Skin epidermis (tissue), 12 donors: ENCODE results near the gene OR2M2.

Experiments used
- H3K27ac ChIP-seq, 21 experiments: fragments of 200-600 bp; sonication (generic) in 11 of 21; one replicate each; pipeline ENCODE4 v1.5.0; 2020; ENCODE audit warnings: mild to moderate bottlenecking in 3 of 21, inconsistent platforms in 2 of 21, moderate library complexity in 2 of 21
- H3K4me3 ChIP-seq, 7 experiments: fragments of 200-600 bp; sonication (generic) in 2 of 7; one replicate each; pipeline ENCODE4 v1.5.0; 2020; ENCODE audit warnings: inconsistent platforms in 2 of 7, mild to moderate bottlenecking in 2 of 7, moderate library complexity in 1 of 7

The OR2M2 gene

GRCh38 chr1:248174521-248174920, at the start of gene OR2M2:
OR2M2 (plus strand) TSS chr1:248174821; CDS start chr1:248179986, 5,165 bp downstream.
- Histone ChIP-seq H3K4me3 (no peak within 1 kb of the TSS), H3K27ac (no peak within 1 kb of the TSS)

- Histone ChIP-seq H3K27ac (no peak overlapping the region), H3K4me3 (no peak overlapping the region)
Observed at GRCh38 chr1:248127653-248128052, 47.0 kb upstream of the OR2M2 start.

DNA sequence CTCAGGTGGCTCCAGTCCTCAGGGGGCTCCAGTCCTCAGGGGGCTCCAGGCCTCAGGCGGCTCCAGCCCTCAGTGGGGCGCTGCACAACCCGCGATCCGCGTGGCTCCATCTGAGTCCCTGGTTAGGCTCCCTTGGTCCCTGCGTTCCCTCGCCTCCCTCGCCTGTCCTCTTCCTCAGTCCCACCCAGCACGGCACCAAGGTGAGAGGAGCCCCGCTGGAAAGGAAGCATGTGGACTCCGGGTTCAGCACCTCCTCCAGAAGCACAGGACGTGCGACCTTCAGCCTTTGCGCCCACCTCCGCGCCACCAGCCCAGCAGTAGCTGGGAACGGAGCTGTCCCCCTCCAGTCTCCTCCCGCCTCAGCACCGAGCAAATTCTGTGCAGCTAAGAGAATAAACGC, 37.8 kb upstream of the OR2M2 start:
- no peak overlapping the region for H3K4me3 ChIP-seq
- no peak overlapping the region for H3K27ac ChIP-seq

DNA sequence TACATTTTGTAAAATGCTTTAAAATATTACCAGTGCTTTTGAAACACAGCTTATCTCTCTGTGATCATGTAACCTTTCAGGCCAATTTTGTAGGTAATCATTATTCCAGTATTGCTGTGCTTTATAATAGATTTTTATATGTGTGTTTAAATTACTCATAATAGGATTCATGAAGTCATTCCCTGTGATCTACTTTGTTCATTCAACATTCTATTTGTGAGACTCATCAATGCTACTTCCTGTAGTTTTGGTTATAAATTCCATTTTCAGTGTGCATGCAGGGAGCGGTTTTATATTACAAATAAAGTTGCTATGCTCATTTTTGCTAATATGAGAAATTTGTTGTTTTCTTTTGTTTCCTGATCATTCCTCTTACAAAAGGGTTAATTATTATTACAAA, 33.8 kb upstream of the OR2M2 start:
- H3K27ac ChIP-seq: no peak overlapping the region
- no peak overlapping the region for H3K4me3 ChIP-seq

GRCh38 chr1:248143311-248143710, 31.3 kb upstream of the OR2M2 start:
- no peak overlapping the region for H3K4me3 ChIP-seq
- H3K27ac ChIP-seq: no peak overlapping the region

- Histone ChIP-seq H3K27ac (no peak within 1 kb of the TSS), H3K4me3 (no peak within 1 kb of the TSS)
Observed at GRCh38 chr1:248144513-248145198, 30.0 kb upstream of the OR2M2 start, which contains the start of gene OR2M5. OR2M5 (plus strand) TSS chr1:248145148; CDS start chr1:248145148, 0 bp downstream.

GRCh38 chr1:248152056-248152827, 22.4 kb upstream of the OR2M2 start:
- Histone ChIP-seq H3K4me3 (no peak overlapping the region), H3K27ac (no peak overlapping the region)

GRCh38 chr1:248155927-248156326, 18.7 kb upstream of the OR2M2 start:
- no peak overlapping the region for H3K4me3 ChIP-seq
- H3K27ac ChIP-seq: no peak overlapping the region

- Histone ChIP-seq H3K27ac (no peak overlapping the region), H3K4me3 (no peak overlapping the region)
Observed at GRCh38 chr1:248158758-248159157, 15.9 kb upstream of the OR2M2 start.

DNA sequence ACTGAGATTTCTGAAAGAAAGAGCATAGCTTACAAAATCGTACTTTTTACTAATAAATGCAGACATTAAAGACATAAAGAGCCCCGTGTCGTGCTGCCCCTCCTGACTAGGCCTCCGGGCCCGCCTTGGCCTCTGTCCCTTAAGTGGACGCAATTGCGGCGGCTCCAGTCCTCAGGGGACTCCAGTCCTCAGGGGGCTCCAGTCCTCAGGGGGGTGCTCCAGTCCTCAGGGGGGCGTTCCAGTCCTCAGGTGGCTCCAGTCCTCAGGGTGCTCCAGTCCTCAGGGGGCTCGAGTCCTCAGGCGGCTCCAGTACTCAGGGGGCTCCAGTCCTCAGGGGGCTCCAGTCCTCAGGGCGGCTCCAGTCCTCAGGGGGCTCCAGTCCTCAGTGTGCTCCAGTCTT, 10.6 kb upstream of the OR2M2 start:
- H3K27ac ChIP-seq: no peak overlapping the region
- no peak overlapping the region for H3K4me3 ChIP-seq

DNA sequence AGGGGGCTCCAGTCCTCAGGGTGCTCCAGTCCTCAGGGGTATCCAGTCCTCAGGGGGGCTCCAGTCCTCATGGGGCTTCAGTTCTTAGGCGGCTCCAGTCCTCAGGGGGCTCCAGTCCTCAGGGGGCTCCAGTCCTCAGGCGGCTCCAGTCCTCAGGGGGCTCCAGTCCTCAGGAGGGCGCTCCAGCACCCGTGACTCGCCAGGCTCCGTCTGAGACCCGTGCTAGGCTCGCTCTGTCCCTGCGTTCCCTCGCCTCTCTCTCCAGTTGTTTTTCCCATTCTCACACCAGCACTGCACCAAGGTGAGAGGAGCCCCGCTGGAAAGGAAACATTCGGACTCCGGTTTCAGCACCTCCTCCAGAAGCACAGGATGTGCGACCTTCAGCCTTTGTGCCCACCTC, 9.4 kb upstream of the OR2M2 start:
- Histone ChIP-seq H3K4me3 (no peak overlapping the region), H3K27ac (no peak overlapping the region)

DNA sequence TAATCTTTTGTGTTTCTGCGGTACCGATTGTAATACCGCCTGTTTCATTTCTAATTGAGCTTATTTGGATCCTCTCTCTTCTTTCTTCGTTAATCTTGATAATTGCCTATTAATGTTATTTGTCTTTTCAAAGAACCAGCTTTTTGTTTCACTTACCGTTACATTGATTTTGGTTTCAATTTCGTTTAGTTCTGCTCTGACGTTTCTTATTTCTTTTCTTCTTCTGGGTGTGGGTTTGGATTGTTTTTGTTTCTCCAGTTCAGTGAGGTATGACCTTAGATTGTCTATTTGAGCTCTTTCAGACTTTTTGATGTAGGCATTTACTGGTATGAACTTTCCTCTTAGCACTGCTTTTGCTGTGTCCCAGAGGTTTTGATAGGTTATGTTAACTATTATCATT, 9.4 kb downstream of the OR2M2 start:
- no peak overlapping the region for H3K4me3 ChIP-seq
- H3K27ac ChIP-seq: no peak overlapping the region

DNA sequence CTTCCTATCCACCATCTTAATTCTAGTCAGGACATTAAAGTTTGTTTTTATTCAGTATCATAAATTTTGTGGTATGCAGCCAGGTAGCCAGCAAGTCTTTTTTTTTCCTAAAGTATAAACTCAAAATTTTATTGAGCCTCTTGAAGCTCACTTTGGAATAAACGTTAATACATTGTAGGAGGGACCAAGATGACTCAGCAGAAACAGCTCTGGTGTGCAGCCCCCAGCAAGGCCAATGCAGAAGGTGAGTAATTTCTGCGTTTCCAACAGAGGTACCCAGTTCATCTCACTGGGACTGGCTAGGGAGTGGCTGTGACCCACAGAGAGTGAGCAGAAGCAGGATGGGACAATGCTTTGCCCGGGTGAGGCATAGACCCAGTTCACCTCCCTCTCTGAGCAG, 12.7 kb downstream of the OR2M2 start:
- no peak overlapping the region for H3K27ac ChIP-seq
- no peak overlapping the region for H3K4me3 ChIP-seq

DNA sequence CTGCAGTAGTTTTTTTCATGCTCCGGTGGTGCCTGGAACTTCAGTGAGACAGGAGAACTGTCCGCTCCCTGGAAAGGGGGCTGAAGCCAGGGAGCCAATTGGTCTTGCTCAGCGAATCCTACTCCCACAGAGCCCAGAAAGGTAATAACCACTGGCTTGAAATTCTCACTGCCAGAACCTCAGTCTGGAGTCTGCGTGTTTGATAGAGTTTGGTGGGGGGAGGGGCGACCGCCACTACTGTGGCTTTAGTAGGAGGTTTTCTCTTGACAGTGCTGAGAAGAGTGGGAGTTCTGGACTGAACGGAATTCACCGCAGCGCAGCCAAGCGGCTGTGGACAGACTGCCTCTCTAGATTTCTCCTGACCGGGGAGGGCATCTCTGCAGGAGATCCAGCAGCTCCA, 14.4 kb downstream of the OR2M2 start:
- H3K4me3 ChIP-seq: no peak overlapping the region
- H3K27ac ChIP-seq: no peak overlapping the region

- no peak overlapping the region for H3K4me3 ChIP-seq
- no peak overlapping the region for H3K27ac ChIP-seq
Observed at GRCh38 chr1:248194117-248194516, 19.5 kb downstream of the OR2M2 start.

DNA sequence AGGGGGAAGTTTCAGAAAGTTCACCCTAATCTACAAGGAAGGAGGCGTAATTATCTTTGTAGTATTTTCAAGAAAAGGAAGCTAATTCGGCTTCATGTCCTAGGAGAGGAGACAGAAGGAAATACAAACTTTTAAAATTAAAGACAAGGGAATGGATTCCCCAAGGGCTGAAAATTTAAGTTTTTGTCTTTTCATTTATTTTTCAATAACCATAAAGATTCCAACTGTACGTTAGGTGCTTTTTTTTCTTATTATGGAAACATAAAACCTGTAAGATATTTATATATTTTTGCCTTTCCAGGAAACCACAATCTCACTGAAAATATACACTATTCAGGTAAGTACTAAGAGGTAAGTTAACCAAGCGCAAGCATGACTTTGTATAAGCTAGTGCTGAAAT, 22.3 kb downstream of the OR2M2 start, which contains the start of gene OR2M3:
TSS of gene OR2M3 (plus strand) at position 301 of the 400 bp plus-strand sequence. CDS start 5,803 bp downstream, outside the sequence.
- no peak within 1 kb of the TSS for H3K4me3 ChIP-seq

DNA sequence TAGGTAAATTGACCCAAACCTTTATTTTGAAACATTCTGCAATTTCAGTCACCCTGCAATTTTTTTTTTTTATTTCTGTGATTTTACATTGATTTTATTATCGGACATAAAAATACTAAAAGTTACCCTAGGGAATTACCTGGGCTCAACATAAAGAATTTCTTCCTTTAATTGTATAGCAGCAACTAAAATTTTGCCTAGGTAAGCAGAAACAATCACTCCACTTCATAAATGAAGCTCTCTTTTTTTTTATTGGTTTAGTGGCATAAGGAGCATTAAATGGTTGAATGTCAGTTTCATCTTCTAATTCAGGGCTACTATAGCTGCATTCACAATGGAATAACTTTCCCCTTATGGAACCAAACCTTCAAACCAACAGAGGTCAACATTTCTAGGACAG, 41.3 kb downstream of the OR2M2 start:
- H3K4me3 ChIP-seq: no peak overlapping the region
- H3K27ac ChIP-seq: no peak overlapping the region

More for the DNA sequence above, 22.3 kb downstream of the OR2M2 start, which contains the start of gene OR2M3:
- no peak within 1 kb of the TSS for H3K27ac ChIP-seq

- no peak overlapping the region for H3K27ac ChIP-seq
- H3K4me3 ChIP-seq: no peak overlapping the region
Observed at GRCh38 chr1:248225537-248225936, 50.9 kb downstream of the OR2M2 start.

- no peak overlapping the region for H3K27ac ChIP-seq
- no peak overlapping the region for H3K4me3 ChIP-seq
Observed at GRCh38 chr1:248229360-248229908, 54.8 kb downstream of the OR2M2 start.
